Cerebellar cortex (tissue), 1 donor: Measurements from ENCODE around the gene FCSK.

Experiments used
- DNase-seq: peaks from one replicate; pipeline ENCODE4 v3.0.0-alpha.2; 2015; ENCODE audit warnings: low spot score

The FCSK gene

GRCh38 chr16:70480127-70481105 is 26.0 kb downstream of the FCSK start:
- no peak for DNase-seq

- no peak for DNase-seq
These were observed 27.6 kb downstream of the FCSK start for GRCh38 chr16:70481929-70482536.

GRCh38 chr16:70482624-70483023 is 28.2 kb downstream of the FCSK start:
- DNase-seq, result no peak

- DNase-seq, result no peak
These were observed 29.0 kb downstream of the FCSK start for GRCh38 chr16:70483426-70483825.

GRCh38 chr16:70484867-70485266 is 30.5 kb downstream of the FCSK start:
- no peak for DNase-seq

- DNase-seq, result peak; percentile 79
These were observed 35.9 kb downstream of the FCSK start for GRCh38 chr16:70490261-70490660.

- DNase-seq, result no peak
These were observed 39.4 kb downstream of the FCSK start for GRCh38 chr16:70493802-70494201.

GRCh38 chr16:70494202-70494770 is 39.9 kb downstream of the FCSK start:
- DNase-seq, result no peak

- DNase-seq, result no peak
These were observed 40.4 kb downstream of the FCSK start for GRCh38 chr16:70494777-70495176.

- DNase-seq, result no peak
These were observed 41.2 kb downstream of the FCSK start for GRCh38 chr16:70495425-70496182.

GRCh38 chr16:70496513-70496912 is 42.1 kb downstream of the FCSK start:
- no peak for DNase-seq

GRCh38 chr16:70508752-70509151 is 54.4 kb downstream of the FCSK start:
- DNase-seq, result no peak

GRCh38 chr16:70510216-70510615 is 55.8 kb downstream of the FCSK start:
- DNase-seq, result no peak

- DNase-seq, result no peak
These were observed 57.4 kb downstream of the FCSK start for GRCh38 chr16:70511833-70512232.

- no peak for DNase-seq
These were observed 58.1 kb downstream of the FCSK start for GRCh38 chr16:70512456-70512855.

- no peak for DNase-seq
These were observed 66.4 kb downstream of the FCSK start for GRCh38 chr16:70520612-70521297.

- DNase-seq, result no peak
These were observed 68.1 kb downstream of the FCSK start for GRCh38 chr16:70522216-70523075.

- peak; percentile 89 for DNase-seq
These were observed 68.8 kb downstream of the FCSK start, which contains the start of gene COG4 for GRCh38 chr16:70523076-70523742. COG4 (minus strand) TSS chr16:70523554; CDS start chr16:70523543, 11 bp downstream.

GRCh38 chr16:70523743-70524398 is 69.5 kb downstream of the FCSK start, which contains the start of gene SF3B3:
SF3B3 (plus strand) TSS chr16:70523816; CDS start chr16:70526657, 2,841 bp downstream.
- DNase-seq, result peak; percentile 80
